CD4-positive, alpha-beta T cell (primary cell): ENCODE data around the gene SLC25A24. TPM values are rescaled to one million over a fixed set of nuclear protein-coding genes. Genes with fewer than 3 reads are reported as not detected.

Experiments used
- ATAC-seq: fragments of 200-7000 bp; cut with Tn5 transposase; one replicate; pipeline ENCODE4 v1.10.0; 2022; ENCODE audit warnings: mild to moderate bottlenecking; ENCODE audit not compliant: poor library complexity
- CTCF ChIA-PET: fragments of 350-600 bp; sonication (Branson Sonifier 250); formaldehyde crosslinking; loops from one replicate; lab custom pipeline; 2021; ENCODE audit warnings: antibody characterized with exemption, inconsistent platforms; lab: Charles Lee
- POLR2A ChIA-PET: fragments of 350-600 bp; sonication (Branson Sonifier 250); formaldehyde crosslinking; loops from one replicate; lab custom pipeline; 2021; ENCODE audit warnings: antibody characterized with exemption, inconsistent platforms; lab: Charles Lee
- DNase-seq, 14 experiments: peaks; one replicate each; pipeline ENCODE4 v3.0.0-alpha.2; 2013 to 2020; ENCODE audit warnings: mixed read lengths in 2 of 14
- H3K27ac ChIP-seq, 2 donors: one replicate each; pipeline versions ENCODE4 v1.5.1 to v1.7.0; 2013; ENCODE audit warnings: low read length in 2 of 2, low read depth in 1 of 2, mild to moderate bottlenecking in 1 of 2
- H3K27me3 ChIP-seq, 2 experiments: 1 replicate in 1 of 2; 2 replicates in 1 of 2; pipeline versions ENCODE4 v1.6.1 to v1.7.0; 2013; ENCODE audit warnings: low read length in 2 of 2, control low read depth in 1 of 2, mild to moderate bottlenecking in 1 of 2, moderate library complexity in 1 of 2; ENCODE audit not compliant: insufficient read depth in 2 of 2, control insufficient read depth in 1 of 2
- H3K36me3 ChIP-seq: one replicate; pipeline ENCODE4 v1.6.1; 2013; ENCODE audit warnings: low read length, control low read depth; ENCODE audit not compliant: insufficient read depth
- H3K4me1 ChIP-seq: one replicate; pipeline ENCODE4 v1.6.1; 2013; ENCODE audit warnings: low read length, control low read depth; ENCODE audit not compliant: insufficient read depth
- H3K4me3 ChIP-seq: one replicate; pipeline ENCODE4 v1.5.1; 2013; ENCODE audit warnings: mild to moderate bottlenecking, low read length, moderate library complexity
- H3K9me3 ChIP-seq, 2 experiments: 1 replicate in 1 of 2; 2 replicates in 1 of 2; pipeline versions ENCODE4 v1.6.1 to v1.7.0; 2013; ENCODE audit warnings: low read length in 2 of 2, mild to moderate bottlenecking in 2 of 2, control low read depth in 1 of 2, moderate library complexity in 1 of 2; ENCODE audit not compliant: control insufficient read depth in 1 of 2, insufficient read depth in 1 of 2
- H3K27ac Mint-ChIP-seq: one replicate; pipeline ENCODE4 v1.8.0; 2020; ENCODE audit warnings: mixed read lengths
- H3K27me3 Mint-ChIP-seq: one replicate; pipeline ENCODE4 v1.8.0; 2021; ENCODE audit warnings: mixed read lengths
- H3K36me3 Mint-ChIP-seq: one replicate; pipeline ENCODE4 v1.8.0; 2021; ENCODE audit warnings: low read depth, mixed read lengths
- H3K4me1 Mint-ChIP-seq: one replicate; pipeline ENCODE4 v1.8.0; 2021; ENCODE audit warnings: low read depth, mixed read lengths
- H3K4me3 Mint-ChIP-seq: one replicate; pipeline ENCODE4 v1.8.0; 2020; ENCODE audit warnings: mild to moderate bottlenecking, mixed read lengths
- H3K9me3 Mint-ChIP-seq: one replicate; pipeline ENCODE4 v1.8.0; 2020; ENCODE audit warnings: mixed read lengths
- intact Hi-C, 2 experiments: fragments of 100-400 bp; cut with DNase I in 1 of 2; cut with micrococcal nuclease in 1 of 2; formaldehyde crosslinking; loops; one replicate each; pipeline versions ENCODE4 v1.15.1 to v1.9.0; 2023 to 2025; cut with DNase I, micrococcal nuclease
- total RNA-seq, 174 experiments: library from RNA in 2 of 174; stranded (reverse) in 2 of 174; gene quantifications; one replicate each; pipeline ENCODE4 v1.2.3 and lab custom pipeline; 2021 to 2026
- TF ChIP-seq, protein P1 (sequence below): fragments of 200-600 bp; IDR thresholded peaks from one replicate; pipeline ENCODE4 v1.8.0; 2022; ENCODE audit warnings: antibody characterized with exemption, mild to moderate bottlenecking

Gene SLC25A24
- total RNA-seq, 2 experiments from 2014 or later = 4.9 to 5.5 TPM

DNA sequence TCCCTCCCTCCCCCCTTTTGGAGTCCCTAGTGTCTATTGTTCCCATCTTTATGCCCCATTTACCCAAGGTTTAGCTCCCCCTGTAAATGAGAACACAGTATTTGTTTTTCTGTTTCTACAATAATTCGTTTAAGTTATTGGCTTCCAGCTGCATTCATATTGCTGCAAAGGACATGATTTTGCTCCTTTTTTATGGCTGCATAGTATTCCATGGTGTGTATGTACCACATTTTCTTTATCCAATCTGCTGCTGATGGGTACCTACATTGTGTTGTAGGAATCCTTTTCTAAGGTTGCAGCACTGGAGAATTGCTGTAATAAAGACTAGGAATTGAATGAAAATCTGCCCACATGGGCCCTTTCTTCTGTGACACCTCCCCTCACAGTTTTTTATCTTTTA lies 6.8 kb downstream of the SLC25A24 start:
- CTCF ChIA-PET = no interaction called here
- ATAC-seq (no peak), DNase-seq (no peak)
- Histone ChIP-seq H3K4me3 (no peak overlapping the region), H3K36me3 (peaks cover 8% of the 10 kb centered on the region), H3K9me3 (peaks cover 12% of the 10 kb centered on the region in 2 experiments), H3K4me1 (peaks cover 5% of the 10 kb centered on the region), H3K27me3 (no peaks in the 10 kb centered on the region), H3K27ac (no peak overlapping the region)
- POLR2A ChIA-PET = no interaction called here
- Mint-ChIP-seq H3K4me1 (peaks cover 13% of the 10 kb centered on the region), H3K27ac (no peak overlapping the region), H3K4me3 (no peak overlapping the region), H3K36me3 (peaks cover 61% of the 10 kb centered on the region), H3K27me3 (no peaks in the 10 kb centered on the region), H3K9me3 (peaks cover 2% of the 10 kb centered on the region)
- TF ChIP-seq, protein P1, sequence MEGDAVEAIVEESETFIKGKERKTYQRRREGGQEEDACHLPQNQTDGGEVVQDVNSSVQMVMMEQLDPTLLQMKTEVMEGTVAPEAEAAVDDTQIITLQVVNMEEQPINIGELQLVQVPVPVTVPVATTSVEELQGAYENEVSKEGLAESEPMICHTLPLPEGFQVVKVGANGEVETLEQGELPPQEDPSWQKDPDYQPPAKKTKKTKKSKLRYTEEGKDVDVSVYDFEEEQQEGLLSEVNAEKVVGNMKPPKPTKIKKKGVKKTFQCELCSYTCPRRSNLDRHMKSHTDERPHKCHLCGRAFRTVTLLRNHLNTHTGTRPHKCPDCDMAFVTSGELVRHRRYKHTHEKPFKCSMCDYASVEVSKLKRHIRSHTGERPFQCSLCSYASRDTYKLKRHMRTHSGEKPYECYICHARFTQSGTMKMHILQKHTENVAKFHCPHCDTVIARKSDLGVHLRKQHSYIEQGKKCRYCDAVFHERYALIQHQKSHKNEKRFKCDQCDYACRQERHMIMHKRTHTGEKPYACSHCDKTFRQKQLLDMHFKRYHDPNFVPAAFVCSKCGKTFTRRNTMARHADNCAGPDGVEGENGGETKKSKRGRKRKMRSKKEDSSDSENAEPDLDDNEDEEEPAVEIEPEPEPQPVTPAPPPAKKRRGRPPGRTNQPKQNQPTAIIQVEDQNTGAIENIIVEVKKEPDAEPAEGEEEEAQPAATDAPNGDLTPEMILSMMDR = no peak
- intact Hi-C loops = no loop called here

DNA sequence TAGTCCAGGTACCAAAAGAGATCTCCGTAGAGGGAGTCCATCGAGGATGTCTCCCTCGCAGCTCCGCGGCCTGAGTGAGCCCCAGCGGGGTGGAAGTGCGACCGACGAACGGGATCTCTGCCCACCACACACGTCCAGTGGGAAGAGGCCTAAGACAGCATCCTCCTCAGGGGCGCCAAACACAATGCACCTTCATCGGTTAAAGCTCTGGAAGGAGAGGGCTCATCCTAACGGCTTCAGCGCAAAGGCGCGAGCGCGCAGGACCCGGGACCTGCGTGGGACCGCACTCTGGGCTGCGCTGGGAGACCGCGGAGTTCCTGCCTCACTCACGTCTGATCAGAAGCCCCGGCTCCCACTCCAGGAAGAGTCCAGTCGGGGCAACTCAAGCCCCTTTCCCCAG lies 7.6 kb downstream of the SLC25A24 start:
- TF ChIP-seq, protein P1 = no peak
- Histone ChIP-seq H3K27me3 (no peaks in the 10 kb centered on the region), H3K27ac (no peak overlapping the region), H3K36me3 (peaks cover 9% of the 10 kb centered on the region), H3K9me3 (peaks cover 12 to 17% of the 10 kb centered on the region in 2 experiments), H3K4me1 (no peaks in the 10 kb centered on the region), H3K4me3 (no peak overlapping the region)
- ATAC-seq (no peak), DNase-seq (no peak)
- no peak overlapping the region for H3K4me3 Mint-ChIP-seq
- peaks cover 67% of the 10 kb centered on the region for H3K36me3 Mint-ChIP-seq
- H3K9me3 Mint-ChIP-seq = peaks cover 6% of the 10 kb centered on the region
- ChIA-PET POLR2A (no interaction called here), CTCF (no interaction called here)
- intact Hi-C loops = no loop called here
- H3K27ac Mint-ChIP-seq = no peak overlapping the region
- peaks cover 10% of the 10 kb centered on the region for H3K4me1 Mint-ChIP-seq
- no peaks in the 10 kb centered on the region for H3K27me3 Mint-ChIP-seq

- H3K9me3 Mint-ChIP-seq = peaks cover 6% of the 10 kb centered on the region
- no peak overlapping the region for H3K4me3 Mint-ChIP-seq
- H3K4me3 ChIP-seq = no peak overlapping the region
- CTCF ChIA-PET = interaction anchor here (0.7 kb wide), 1 partner anchor 10 kb away, joined by 3 read pairs; no protein-coding TSS in a partner anchor
- H3K36me3 ChIP-seq = peaks cover 9% of the 10 kb centered on the region
- POLR2A ChIA-PET = interaction anchor here (0.9 kb wide), 1 partner anchor 10 kb away, joined by 4 read pairs; the partner anchor contains the start of gene SLC25A24
- H3K4me1 ChIP-seq = no peaks in the 10 kb centered on the region
- no peaks in the 10 kb centered on the region for H3K27me3 Mint-ChIP-seq
- intact Hi-C loops = no loop called here
- H3K36me3 Mint-ChIP-seq = peaks cover 75% of the 10 kb centered on the region
- ATAC-seq = no peak
- no peaks in the 10 kb centered on the region for H3K27me3 ChIP-seq
- no peak overlapping the region for H3K27ac ChIP-seq
- H3K9me3 ChIP-seq = peaks cover 12 to 17% of the 10 kb centered on the region in 2 experiments
- TF ChIP-seq, protein P1 = no peak
- peaks cover 4% of the 10 kb centered on the region for H3K4me1 Mint-ChIP-seq
- DNase-seq = no peak
- H3K27ac Mint-ChIP-seq = no peak overlapping the region
Measured at GRCh38 chr1:108190686-108191416, 9.3 kb downstream of the SLC25A24 start.
